GM18909 (cell line): Measurements from ENCODE around the gene FOLR2.
A peak's percentile ranks its signal among the peaks of the same experiment; 100 is the strongest.
"Not testable (repeated sequence)": the region's sequence is repeated elsewhere in the genome, so short reads cannot be mapped to it uniquely, and the experiment has no call there.

Experiments used
- ATAC-seq: cut with Tn5 transposase; IDR thresholded peaks from one replicate; pipeline ENCODE4 v1.9.1; 2021; ENCODE audit warnings: mild to moderate bottlenecking; ENCODE audit not compliant: unreplicated experiment, poor library complexity

Gene FOLR2

DNA sequence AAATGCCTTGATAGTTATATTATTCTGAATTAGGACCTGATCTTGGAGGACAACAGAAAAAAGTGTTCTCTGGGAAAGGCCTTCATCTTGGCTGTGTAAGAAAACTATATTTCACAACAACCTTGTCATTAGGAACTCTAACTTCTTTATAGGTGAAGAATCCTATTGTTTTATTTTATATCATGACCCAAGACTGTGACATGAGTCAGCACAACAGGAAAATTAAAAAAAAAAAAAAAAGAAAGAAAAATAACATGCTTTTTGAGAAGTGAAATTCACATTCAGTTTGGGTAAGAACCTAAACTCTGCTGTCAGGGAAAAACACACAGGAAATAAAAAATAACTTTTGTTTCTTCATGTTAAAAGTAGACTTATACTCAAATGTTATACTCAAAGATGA lies 11.7 kb upstream of the FOLR2 start:
- ATAC-seq = no peak

DNA sequence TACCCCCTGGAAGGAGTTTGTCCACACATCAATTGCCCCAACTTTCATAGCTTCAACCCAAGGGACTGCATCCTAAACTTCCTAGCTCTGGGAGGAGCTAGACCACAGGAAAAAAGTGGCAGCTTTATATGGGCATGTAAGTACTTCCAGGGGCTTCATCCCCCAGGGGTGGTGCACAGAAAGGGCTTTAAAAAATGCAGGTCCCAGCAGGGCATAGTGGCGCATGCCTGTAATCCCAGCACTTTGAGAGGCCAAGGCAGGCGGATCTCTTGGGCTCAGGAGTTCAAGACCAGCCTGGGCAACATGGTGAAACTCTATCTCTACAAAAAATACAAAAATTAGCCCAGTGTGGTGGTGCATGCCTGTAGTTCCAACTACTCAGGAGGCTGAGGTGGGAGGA lies 9.8 kb upstream of the FOLR2 start:
- ATAC-seq = not testable (repeated sequence)

DNA sequence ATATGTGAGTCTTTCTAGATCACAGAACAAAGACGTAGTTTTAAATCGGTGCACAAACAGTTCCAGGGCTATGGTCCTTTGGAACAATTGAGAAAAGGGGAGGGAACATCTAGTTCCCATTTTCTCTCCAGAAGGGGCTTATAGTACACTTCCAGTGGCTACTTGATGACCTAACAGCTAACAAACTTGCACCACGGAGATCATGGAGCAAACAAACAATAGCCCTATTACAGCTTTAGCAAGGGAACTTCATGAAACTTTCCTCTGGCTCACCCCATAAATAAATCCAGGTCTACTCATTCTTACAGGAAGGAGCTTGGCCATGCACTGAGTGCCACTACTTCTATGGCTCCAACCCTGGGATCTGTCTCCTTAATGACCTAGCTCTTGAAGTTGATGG lies 8.3 kb upstream of the FOLR2 start:
- ATAC-seq = no peak

DNA sequence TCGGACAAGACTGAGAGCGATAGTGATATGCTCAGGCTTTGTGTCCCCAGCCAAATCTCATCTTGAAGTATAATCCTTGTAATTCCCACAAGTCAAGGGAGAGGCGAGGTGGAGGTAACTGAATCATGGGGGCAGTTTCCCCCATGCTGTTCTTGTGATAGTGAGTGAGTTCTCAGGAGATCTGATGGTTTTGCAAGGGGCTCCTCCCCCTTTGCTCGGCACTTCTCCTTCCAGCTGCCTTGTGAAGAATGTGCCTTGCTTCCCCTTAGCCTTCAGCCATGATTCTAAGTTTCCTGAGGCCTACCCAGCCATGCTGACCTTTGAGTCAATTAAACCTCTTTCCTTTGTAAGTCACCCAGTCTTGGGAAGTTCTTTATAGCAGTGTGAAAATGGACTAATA lies 7.5 kb upstream of the FOLR2 start:
- ATAC-seq = no peak

DNA sequence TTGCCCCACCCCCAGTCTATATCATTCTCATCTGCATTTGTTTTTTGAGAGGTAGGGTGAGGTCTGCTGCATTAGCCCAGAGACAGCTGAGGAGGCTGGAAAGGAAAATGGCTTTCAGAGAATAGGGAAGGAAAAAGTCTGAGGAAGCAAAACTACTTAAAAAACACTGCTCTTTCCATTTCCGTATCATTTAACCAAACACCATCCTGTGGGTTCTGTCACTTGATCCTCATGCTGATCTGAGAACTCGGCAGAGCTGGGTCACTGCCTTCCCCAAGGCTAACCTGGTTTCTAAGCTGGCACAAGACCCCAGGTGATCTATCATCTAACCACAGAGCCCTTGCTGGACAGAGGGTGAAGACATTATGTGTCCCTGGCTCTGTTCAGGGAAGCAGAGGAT lies 1.2 kb downstream of the FOLR2 start:
- ATAC-seq = no peak

DNA sequence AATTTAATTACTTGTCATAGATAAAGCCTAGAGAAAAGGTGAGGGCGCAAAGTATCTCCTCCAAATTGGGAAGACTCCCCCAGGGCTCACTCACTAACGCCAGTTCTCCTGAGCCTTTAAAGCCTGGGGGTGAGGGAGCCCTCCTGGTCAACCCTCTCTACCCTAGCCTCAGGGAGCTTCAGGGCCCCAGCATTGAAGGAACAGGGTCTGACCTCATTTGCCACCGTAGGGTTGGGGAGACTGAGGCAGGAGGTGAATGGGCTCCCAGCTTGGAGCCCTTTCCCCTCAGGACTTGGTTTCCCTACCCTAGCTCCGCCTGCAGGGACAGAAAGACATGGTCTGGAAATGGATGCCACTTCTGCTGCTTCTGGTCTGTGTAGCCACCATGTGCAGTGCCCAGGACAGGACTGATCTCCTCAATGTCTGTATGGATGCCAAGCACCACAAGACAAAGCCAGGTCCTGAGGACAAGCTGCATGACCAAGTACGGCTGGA lies 1.7 kb downstream of the FOLR2 start:
- no peak for ATAC-seq

DNA sequence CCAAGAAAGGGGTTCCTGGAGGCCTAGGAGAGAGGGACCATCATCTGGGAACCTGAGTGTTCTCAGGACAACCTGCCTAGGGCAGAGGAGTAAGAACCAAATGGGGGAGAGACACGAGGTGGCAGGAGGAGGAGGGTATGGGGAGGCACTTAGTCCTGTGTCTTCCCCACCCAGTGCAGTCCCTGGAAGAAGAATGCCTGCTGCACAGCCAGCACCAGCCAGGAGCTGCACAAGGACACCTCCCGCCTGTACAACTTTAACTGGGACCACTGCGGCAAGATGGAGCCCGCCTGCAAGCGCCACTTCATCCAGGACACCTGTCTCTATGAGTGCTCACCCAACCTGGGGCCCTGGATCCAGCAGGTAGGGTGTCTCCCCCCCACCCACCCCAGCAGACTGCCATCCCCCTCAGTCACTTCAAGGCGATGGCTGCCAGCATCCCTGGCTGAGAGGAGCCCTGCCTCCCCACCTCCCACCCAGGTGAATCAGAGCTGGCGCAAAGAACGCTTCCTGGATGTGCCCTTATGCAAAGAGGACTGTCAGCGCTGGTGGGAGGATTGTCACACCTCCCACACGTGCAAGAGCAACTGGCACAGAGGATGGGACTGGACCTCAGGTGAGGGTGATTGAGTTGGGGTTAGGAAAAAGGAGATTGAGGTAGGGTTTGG lies 4.2 kb downstream of the FOLR2 start:
- no peak for ATAC-seq

DNA sequence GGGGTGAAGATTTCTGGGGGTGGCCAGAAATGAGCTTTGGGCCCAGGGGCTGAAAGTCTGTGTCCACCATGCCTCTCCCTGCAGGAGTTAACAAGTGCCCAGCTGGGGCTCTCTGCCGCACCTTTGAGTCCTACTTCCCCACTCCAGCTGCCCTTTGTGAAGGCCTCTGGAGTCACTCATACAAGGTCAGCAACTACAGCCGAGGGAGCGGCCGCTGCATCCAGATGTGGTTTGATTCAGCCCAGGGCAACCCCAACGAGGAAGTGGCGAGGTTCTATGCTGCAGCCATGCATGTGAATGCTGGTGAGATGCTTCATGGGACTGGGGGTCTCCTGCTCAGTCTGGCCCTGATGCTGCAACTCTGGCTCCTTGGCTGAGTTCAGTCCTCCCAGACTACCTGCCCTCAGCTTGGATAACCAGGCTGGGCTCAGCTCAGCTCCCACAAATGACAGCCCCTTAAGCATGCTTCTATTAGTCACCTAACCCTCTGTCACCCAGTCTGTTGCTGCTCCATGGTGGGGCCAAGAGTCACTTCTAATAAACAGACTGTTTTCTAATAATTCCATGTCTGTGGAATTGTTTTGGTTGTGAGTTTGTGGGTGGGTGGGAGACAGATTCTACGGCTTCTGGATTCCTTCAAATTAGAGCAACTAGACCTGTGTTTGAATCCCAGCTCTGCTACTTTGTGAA lies 4.9 kb downstream of the FOLR2 start:
- ATAC-seq = no peak

DNA sequence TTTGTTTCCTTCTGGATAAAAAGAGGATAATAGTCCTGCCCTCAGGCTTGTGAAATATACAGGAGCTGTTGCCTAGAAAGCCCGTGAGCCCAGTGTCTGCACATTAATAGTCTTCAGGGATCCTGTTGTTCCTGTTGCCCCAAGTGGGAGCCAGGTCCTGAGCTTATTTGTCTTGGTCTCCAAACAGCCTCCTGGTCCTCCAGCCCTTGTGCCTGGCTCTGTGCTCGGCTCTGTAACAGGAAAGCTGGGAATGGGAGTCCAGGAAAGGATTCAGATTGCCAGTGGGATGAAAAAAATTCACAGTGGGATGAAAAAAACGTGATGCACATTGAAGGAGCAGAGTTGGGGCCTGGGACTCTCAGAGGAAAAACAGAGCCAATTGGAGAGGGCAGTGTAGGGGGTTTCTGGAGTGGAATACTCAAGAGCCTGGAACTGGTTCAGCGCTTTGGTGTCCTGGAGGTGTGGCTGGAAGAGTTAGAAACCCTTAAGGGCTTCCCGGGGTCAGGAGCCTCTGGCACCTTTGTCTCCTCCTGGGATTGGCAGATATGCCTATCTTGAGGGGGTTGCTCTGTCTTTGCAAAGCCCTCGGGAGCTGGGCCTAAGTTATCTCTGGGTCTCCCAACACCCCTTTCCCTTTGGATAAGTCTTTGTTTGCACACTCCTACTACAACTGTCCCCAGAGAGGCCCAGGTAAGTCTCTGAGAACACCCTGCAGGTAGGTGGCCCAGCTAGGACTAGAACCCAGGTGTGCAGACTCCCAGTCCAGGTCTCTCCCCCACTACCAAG lies 5.7 kb downstream of the FOLR2 start:
- ATAC-seq = no peak

DNA sequence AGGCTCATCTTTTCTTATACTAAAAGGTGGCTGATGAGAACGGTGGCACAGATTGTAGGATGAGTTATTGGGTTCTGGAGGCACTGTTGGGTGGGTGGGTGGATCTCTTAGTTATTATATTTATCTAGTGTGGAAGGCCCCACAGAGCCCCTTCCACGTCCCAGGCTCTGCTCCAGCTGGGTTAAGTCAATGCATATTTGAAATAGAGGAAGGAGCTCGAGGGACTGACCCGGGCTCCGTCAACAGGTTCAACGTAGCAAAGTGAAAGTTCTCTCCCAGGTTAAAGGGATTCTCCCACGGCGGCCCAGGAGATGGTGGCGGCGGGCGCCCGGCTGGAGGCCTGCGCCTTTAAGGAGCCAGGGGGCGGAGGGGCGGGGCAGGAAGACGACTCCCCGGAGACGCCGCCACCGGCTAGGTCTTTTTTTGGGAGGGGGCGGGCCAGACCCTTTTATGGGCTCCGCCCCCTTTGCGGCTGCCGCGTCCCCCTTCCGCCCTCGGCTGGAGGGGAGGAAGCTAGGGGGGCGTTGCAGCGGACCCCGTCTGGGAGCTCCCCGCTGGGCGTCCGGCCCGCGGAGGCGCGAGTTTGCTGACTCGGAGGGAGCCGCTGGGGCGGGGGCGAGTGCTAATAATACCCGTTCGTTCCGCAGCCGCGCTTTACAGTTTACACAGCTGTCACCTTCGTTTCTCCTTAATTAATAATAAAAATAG lies 6.5 kb downstream of the FOLR2 start:
- peak; percentile 77 for ATAC-seq

DNA sequence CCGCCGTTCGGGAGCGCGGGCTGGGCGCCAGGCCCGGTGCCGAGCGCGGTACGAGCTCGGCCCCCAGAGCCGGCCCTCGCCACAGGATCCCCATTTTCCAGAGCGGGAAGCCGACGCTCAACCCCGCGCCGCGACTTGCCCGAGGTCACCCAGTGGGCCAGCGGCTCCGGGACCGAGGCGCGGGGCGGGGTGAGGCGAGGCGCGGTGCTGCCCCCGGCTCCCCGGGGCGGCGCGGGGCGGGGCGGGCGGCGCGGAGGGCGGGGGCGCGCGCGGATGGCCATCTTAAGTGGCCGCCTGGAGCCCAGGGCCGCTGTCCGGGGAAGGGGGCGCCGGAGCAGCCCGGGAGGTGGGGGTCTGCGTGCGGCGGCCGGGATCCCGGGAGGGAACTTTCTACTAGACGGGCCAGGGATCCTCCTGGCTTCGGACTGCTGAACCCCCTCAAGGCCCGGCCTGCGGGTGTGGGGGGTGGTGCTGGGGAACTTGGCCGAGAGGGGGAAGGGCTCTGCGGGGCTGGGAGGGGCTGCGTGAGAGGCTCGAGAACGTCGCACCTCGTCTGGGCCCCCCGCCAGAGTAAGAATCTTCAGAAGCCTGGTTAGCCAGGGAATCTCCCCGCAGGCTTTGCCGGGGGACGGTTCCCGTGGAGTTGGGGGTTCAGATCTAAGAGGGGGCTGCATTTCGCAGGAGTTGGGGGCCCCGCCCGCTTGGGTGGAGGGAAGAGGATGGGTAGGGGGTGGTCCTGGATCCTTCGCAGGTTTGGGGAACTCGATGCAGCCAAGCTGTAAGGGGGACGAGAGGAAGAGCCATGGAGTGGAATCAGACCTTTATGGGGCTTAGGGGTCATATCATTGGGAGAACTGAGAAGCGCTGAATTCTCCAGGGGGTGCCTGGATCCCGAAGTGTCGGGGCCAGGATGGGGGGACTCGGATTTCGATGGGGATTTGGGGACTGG lies 7.3 kb downstream of the FOLR2 start:
- peak; percentile 55 for ATAC-seq

DNA sequence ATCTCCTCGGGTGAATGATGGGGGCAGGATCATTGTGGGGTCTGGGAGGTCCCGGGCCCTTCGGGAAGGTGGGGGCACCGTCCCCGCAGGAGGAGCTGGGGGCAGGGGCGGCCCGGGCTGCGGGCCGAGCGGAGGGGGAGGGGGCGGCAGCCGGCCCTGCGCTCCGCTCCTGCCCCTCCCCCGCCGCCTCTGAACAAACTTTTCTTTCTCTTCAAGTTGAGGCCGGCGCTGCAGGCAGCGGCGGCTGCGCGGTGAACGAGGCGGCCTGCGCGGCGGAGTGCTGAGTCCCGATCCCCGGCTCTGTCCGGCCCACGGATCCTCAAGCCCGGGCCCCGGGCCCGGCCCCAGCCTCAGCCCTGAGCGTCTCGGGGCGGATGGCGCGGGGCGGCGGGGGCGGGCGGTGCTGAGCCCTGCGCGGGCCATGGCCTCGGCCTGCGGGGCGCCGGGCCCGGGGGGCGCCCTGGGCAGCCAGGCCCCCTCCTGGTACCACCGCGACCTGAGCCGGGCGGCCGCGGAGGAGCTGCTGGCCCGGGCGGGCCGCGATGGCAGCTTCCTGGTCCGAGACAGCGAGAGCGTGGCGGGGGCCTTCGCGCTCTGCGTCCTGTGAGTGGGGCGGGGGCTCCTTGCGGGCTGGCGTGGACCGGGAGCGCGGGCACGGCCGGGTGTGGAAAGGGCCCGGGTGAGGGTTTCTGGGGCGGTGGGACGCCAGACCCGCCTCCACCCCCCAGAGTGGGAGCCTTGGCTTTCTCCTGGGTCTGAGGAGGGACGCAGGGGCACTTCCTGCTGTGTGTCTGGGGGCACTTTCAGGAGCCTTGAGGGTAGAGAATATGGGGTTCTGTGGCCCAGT lies 8.2 kb downstream of the FOLR2 start, which contains the start of gene INPPL1:
Gene INPPL1 (plus strand): TSS at position 204 of the 847 bp plus-strand sequence. CDS start 218 bp downstream, at position 422.
- ATAC-seq = no peak

DNA sequence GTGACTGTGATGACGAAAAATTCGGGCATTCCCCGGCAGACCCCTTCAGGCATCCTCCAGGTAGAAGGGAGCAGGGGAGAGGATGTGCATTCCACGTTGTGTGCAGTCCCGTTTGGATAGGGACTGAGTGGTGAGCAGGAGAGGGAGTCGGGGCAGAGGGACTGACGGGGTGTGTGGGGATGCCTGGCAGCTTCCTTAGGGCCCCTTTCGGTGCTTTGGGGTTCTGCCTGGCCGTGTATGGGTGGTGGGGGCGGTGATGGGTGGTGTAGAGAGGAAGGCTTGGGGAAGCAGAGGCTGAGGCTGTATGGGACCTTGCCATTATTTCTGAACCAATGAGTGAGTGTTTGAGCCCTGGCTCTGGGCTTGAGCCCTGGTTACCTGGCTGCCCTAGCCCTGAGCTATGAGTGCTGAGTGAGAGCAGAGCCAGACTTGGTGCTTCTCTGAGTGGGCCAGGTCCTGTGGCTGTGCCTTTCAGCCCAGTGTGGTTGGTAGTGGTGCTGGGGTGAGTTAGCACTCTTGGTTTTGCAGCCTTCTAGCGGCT lies 8.9 kb downstream of the FOLR2 start:
- no peak for ATAC-seq

DNA sequence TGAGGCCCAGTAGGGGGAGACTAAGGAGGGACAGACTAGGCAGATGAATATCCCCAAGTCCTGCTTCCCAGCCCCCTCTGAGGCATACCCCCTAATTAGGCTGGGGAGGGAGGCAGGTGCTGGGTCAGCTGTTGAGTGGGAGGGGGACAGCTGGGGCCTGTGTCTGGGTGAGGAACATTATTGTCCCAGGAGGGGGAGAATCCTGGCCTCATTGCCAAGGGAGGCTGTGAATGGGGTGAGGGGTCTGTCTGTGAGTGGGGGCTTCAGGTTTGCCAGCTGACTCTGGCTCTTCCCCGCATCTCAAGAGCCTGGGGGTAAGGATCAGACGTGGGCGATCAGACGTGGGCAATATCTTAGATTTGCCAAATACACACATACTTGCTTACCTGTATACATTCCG lies 10.1 kb downstream of the FOLR2 start:
- ATAC-seq = no peak

DNA sequence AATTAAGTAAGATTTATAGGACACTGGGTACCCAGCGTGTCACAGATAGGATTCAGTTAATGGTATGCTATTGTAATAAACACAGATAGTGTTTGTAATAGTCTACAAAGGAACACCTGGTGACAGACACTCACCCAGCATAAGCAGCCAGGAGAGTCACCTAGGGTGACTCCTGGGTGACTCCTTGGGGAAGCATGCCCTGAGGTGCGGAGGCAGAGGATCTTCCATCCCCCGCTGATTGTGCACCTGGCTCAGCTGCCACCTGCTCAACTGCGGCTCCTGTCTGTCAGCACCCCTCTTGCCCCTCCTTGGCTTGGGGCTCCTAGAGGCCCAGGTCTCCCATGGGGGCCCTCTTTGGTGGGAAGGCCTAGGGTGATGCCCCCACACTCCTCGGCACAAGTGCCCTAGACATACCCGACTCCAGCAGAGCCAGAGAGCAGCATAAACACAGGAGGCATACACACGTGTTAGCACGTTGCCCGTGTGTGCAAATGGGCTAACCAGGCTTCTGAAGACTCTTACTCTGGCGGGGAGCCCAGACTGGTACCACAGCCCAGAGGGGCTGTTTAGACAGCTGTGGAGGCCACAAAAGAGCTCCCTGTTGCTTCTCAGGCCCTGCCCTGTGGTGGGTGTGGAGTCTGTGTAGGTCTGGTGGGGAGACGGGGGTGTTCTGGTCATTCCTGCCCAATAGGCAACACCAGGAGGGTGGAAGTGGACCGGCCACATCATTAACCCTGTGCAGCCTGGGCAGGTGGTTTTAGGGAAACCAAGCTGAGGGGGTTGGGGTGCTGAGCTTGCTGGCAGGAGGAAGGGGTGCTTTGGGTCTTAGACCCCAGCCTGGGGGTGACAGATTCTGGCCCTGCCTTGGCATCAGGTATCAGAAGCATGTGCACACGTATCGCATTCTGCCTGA lies 11.0 kb downstream of the FOLR2 start:
- no peak for ATAC-seq

DNA sequence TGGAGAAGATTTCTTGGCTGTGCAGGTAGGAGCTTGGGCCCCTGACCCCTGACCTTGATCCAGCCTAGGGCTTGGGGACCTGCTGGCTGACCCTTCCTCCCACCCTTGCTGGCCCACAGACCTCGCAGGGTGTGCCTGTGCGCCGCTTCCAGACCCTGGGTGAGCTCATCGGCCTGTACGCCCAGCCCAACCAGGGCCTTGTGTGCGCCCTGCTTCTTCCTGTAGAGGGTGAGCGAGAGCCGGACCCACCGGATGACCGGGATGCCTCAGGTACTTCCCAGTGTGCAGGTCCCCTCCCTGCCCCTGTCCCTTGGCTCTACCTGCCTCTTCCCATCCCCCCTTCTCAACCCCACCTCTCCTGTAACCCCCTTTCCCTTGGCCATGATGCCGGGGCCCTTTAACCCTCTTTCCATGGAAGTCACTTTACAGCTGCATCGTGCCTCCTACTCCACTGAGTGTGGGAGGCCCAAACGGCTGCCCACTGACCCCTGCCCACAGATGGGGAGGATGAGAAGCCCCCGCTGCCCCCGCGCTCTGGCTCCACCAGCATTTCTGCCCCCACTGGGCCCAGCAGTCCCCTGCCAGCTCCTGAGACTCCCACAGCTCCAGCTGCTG lies 11.7 kb downstream of the FOLR2 start:
- ATAC-seq = no peak

DNA sequence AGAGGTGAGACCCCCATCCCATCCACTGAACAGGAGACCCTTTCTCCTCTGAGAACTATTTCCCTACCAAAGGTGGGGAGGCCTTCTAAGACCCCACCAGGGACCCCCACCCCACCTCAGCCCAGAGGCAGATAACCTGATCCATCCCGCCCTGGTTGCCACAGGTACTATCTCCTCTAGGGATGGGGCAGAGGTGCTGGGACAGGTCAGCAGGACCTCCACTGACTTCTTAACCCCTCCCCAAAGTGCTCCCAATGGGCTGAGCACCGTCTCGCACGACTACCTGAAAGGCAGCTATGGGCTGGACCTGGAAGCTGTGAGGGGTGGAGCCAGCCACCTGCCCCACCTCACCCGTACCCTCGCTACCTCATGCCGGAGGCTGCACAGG lies 12.2 kb downstream of the FOLR2 start:
- ATAC-seq = no peak
